Measurements from ENCODE around the gene WDFY2. TPM values are rescaled to one million over a fixed set of nuclear protein-coding genes. Genes with fewer than 3 reads are reported as not detected.

Gene WDFY2
- total and polyA plus RNA-seq, 2 of the 13 experiments (the other 11 are each of a cell fraction or from before 2014, with no cell fraction given) = 22.6 to 27.0 TPM

DNA sequence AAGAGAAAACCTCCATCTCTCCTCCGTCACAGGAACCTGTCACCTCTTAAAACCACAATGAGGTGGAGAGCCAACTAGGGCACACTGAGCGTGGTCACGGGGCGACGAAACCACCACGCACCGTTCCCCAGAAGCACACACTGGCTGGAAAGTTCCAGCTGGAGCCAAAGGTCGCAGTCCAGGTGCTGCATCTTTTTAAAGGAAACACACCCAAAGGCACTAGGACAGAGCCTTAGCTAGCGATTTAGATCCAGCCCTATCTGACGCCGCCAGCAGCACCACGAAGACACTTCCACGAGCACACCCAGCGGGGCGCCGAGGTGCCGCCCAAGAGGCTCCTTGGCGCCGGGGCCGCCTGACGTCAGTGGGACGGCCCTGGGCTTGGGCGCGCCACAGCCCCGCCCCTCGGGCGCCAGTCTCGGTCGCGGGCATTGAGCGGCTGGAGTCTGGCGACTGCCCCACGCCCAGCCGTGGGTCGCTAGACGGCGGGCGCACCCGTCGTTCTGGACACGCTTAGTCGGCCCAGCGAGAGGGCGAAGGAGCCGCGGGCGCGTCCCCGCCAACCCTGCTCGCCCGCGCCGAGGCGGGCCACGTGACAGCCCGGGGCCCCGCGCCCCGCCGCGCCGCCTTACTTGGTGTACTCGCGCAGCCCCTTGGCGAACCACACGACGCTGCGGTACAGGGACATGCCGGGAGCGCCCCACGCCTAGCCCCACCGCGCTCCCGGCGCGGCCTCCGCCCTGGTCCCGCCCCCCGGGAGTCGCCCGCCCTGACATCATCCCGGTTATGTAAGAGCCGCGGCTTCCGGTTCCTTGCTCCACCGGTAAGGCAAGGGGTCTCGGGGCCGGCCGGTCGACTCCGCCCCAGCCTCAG, 219.4 kb downstream of the WDFY2 start, which contains the start of gene DHRS12 (continued):
- TF ChIP-seq, protein P1, sequence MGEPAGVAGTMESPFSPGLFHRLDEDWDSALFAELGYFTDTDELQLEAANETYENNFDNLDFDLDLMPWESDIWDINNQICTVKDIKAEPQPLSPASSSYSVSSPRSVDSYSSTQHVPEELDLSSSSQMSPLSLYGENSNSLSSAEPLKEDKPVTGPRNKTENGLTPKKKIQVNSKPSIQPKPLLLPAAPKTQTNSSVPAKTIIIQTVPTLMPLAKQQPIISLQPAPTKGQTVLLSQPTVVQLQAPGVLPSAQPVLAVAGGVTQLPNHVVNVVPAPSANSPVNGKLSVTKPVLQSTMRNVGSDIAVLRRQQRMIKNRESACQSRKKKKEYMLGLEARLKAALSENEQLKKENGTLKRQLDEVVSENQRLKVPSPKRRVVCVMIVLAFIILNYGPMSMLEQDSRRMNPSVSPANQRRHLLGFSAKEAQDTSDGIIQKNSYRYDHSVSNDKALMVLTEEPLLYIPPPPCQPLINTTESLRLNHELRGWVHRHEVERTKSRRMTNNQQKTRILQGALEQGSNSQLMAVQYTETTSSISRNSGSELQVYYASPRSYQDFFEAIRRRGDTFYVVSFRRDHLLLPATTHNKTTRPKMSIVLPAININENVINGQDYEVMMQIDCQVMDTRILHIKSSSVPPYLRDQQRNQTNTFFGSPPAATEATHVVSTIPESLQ (CRISPR knock-in tag; conservative IDR thresholded peaks at IDR 0.05) = peak; percentile 93
- TF ChIP-seq MATR3 (CRISPR knock-in tag; IDR thresholded peaks at IDR 0.05) (no peak), ZNF652 (CRISPR knock-in tag; IDR thresholded peaks at IDR 0.05; ENCODE audit: borderline replicate concordance, low read depth) (no peak), ZNF367 (CRISPR knock-in tag; IDR thresholded peaks at IDR 0.05; ENCODE audit: borderline replicate concordance) (peak; percentile 11; the same call in 1 of the 2 replicates), ZNF264 (CRISPR knock-in tag; IDR thresholded peaks at IDR 0.05) (no peak), MYC (CRISPR knock-in tag; IDR thresholded peaks at IDR 0.05; ENCODE audit: borderline replicate concordance) (peak; percentile 83), SMYD3 (CRISPR knock-in tag; IDR thresholded peaks at IDR 0.05) (no peak), ZNF24 (IDR thresholded peaks at IDR 0.05) (no peak)
- TF ChIP-seq, protein P2, sequence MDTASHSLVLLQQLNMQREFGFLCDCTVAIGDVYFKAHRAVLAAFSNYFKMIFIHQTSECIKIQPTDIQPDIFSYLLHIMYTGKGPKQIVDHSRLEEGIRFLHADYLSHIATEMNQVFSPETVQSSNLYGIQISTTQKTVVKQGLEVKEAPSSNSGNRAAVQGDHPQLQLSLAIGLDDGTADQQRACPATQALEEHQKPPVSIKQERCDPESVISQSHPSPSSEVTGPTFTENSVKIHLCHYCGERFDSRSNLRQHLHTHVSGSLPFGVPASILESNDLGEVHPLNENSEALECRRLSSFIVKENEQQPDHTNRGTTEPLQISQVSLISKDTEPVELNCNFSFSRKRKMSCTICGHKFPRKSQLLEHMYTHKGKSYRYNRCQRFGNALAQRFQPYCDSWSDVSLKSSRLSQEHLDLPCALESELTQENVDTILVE (CRISPR knock-in tag; IDR thresholded peaks at IDR 0.05) = no peak; the same call in 1 of the 2 replicates
- TF ChIP-seq, protein P3, sequence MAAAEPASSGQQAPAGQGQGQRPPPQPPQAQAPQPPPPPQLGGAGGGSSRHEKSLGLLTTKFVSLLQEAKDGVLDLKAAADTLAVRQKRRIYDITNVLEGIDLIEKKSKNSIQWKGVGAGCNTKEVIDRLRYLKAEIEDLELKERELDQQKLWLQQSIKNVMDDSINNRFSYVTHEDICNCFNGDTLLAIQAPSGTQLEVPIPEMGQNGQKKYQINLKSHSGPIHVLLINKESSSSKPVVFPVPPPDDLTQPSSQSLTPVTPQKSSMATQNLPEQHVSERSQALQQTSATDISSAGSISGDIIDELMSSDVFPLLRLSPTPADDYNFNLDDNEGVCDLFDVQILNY (CRISPR knock-in tag; conservative IDR thresholded peaks at IDR 0.05) = 0 out of 2 replicates have a peak, but pooled peaks have one; percentile 30
- TF ChIP-seq, protein P4, sequence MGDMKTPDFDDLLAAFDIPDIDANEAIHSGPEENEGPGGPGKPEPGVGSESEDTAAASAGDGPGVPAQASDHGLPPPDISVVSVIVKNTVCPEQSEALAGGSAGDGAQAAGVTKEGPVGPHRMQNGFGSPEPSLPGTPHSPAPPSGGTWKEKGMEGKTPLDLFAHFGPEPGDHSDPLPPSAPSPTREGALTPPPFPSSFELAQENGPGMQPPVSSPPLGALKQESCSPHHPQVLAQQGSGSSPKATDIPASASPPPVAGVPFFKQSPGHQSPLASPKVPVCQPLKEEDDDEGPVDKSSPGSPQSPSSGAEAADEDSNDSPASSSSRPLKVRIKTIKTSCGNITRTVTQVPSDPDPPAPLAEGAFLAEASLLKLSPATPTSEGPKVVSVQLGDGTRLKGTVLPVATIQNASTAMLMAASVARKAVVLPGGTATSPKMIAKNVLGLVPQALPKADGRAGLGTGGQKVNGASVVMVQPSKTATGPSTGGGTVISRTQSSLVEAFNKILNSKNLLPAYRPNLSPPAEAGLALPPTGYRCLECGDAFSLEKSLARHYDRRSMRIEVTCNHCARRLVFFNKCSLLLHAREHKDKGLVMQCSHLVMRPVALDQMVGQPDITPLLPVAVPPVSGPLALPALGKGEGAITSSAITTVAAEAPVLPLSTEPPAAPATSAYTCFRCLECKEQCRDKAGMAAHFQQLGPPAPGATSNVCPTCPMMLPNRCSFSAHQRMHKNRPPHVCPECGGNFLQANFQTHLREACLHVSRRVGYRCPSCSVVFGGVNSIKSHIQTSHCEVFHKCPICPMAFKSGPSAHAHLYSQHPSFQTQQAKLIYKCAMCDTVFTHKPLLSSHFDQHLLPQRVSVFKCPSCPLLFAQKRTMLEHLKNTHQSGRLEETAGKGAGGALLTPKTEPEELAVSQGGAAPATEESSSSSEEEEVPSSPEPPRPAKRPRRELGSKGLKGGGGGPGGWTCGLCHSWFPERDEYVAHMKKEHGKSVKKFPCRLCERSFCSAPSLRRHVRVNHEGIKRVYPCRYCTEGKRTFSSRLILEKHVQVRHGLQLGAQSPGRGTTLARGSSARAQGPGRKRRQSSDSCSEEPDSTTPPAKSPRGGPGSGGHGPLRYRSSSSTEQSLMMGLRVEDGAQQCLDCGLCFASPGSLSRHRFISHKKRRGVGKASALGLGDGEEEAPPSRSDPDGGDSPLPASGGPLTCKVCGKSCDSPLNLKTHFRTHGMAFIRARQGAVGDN (CRISPR knock-in tag; IDR thresholded peaks at IDR 0.05) = peak; percentile 97
- TF ChIP-seq, protein P5, sequence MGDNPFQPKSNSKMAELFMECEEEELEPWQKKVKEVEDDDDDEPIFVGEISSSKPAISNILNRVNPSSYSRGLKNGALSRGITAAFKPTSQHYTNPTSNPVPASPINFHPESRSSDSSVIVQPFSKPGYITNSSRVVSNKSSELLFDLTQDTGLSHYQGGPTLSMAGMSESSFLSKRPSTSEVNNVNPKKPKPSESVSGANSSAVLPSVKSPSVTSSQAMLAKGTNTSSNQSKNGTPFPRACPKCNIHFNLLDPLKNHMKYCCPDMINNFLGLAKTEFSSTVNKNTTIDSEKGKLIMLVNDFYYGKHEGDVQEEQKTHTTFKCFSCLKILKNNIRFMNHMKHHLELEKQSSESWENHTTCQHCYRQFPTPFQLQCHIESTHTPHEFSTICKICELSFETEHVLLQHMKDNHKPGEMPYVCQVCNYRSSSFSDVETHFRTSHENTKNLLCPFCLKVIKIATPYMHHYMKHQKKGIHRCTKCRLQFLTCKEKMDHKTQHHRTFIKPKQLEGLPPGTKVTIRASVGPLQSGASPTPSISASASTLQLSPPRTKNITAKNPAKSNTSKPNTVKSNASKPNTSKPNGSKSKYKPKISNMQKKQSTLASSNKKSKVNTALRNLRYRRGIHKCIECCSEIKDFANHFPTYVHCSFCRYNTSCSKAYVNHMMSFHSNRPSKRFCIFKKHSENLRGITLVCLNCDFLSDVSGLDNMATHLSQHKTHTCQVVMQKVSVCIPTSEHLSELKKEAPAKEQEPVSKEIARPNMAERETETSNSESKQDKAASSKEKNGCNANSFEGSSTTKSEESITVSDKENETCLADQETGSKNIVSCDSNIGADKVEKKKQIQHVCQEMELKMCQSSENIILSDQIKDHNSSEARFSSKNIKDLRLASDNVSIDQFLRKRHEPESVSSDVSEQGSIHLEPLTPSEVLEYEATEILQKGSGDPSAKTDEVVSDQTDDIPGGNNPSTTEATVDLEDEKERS (CRISPR knock-in tag; IDR thresholded peaks at IDR 0.05) = no peak; the same call in 1 of the 2 replicates
- TF ChIP-seq, protein P6, sequence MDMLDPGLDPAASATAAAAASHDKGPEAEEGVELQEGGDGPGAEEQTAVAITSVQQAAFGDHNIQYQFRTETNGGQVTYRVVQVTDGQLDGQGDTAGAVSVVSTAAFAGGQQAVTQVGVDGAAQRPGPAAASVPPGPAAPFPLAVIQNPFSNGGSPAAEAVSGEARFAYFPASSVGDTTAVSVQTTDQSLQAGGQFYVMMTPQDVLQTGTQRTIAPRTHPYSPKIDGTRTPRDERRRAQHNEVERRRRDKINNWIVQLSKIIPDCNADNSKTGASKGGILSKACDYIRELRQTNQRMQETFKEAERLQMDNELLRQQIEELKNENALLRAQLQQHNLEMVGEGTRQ (IDR thresholded peaks at IDR 0.05; ENCODE audit: low read depth, low read length) = no peak
- TF ChIP-seq, protein P6 (CRISPR knock-in tag; IDR thresholded peaks at IDR 0.05; ENCODE audit: borderline replicate concordance) = 0 out of 2 replicates have a peak, but pooled peaks have one; percentile 12

Measured in HepG2 (cell line).